Measurements from ENCODE around the gene SLC26A4.

- TF ChIP-seq CTCF (IDR thresholded peaks at IDR 0.05; ENCODE audit: insufficient read depth, low read depth, low read length), result no peak
- TF ChIP-seq EZH2 (IDR thresholded peaks at IDR 0.05; ENCODE audit: insufficient read depth, low read length), result no peak
These were observed 15.6 kb downstream of the SLC26A4 start for GRCh38 chr7:107676249-107676648.

Measured in astrocyte (in vitro differentiated cells and primary cell).